GM12878 (cell line): ENCODE results near the gene COX15.

Experiments
- EED ChIP-seq: sonication (generic); IDR thresholded peaks from 2 replicates; pipeline ENCODE4 v1.6.1; 2016; ENCODE audit warnings: antibody characterized with exemption, low read depth
- EZH2 ChIP-seq: IDR thresholded peaks from 2 replicates; pipeline ENCODE4 v1.6.1; 2012; ENCODE audit warnings: low read depth, mild to moderate bottlenecking, control low read depth, inconsistent platforms, low read length, borderline replicate concordance; ENCODE audit not compliant: control insufficient read depth
- HCFC1 ChIP-seq: fragments of 150-350 bp; IDR thresholded peaks from 2 replicates; pipeline ENCODE4 v1.6.1; 2014; ENCODE audit warnings: low read length
- JUND ChIP-seq: IDR thresholded peaks from 2 replicates; pipeline ENCODE4 v1.6.1; 2012; ENCODE audit warnings: low read depth, mild to moderate bottlenecking, low read length, improper control_type of control experiment, moderate library complexity
- MAX ChIP-seq: IDR thresholded peaks from 2 replicates; pipeline ENCODE4 v1.6.1; 2012; ENCODE audit warnings: low read depth, low read length, improper control_type of control experiment
- NFYB ChIP-seq: IDR thresholded peaks from 2 replicates; pipeline ENCODE4 v1.6.1; 2011; ENCODE audit warnings: low read depth, mild to moderate bottlenecking, low read length, improper control_type of control experiment, moderate library complexity; ENCODE audit not compliant: insufficient read depth
- NR2C2 ChIP-seq: IDR thresholded peaks from 2 replicates; pipeline ENCODE4 v1.6.1; 2011; ENCODE audit warnings: borderline replicate concordance, low read depth; ENCODE audit not compliant: control insufficient read depth, insufficient read length
- POU2F2 ChIP-seq: IDR thresholded peaks from 3 replicates; pipeline ENCODE4 v1.6.1; 2011; ENCODE audit warnings: low read depth, mild to moderate bottlenecking, low read length, borderline replicate concordance
- RAD21 ChIP-seq: IDR thresholded peaks from 2 replicates; pipeline ENCODE4 v1.6.1; 2011; ENCODE audit warnings: mild to moderate bottlenecking, low read depth, low read length, moderate library complexity; ENCODE audit not compliant: insufficient read depth
- TF ChIP-seq, protein P1 (sequence below), 3 experiments: IDR thresholded peaks in 2 of 3; conservative IDR thresholded peaks in 1 of 3; 2 replicates each; pipeline ENCODE4 v1.5.1; 2011; ENCODE audit warnings: low read depth in 3 of 3, low read length in 3 of 3, mild to moderate bottlenecking in 3 of 3, control low read depth in 2 of 3, moderate library complexity in 2 of 3, inconsistent platforms in 1 of 3, mixed read lengths in 1 of 3; ENCODE audit not compliant: control insufficient read depth in 2 of 3, insufficient read depth in 1 of 3; ENCODE audit errors: extremely low read depth in 1 of 3
- TF ChIP-seq, protein P2 (sequence below): IDR thresholded peaks from 2 replicates; pipeline ENCODE4 v1.6.1; 2012; ENCODE audit warnings: low read depth, low read length, improper control_type of control experiment
- TF ChIP-seq, protein P3 (sequence below): fragments of 450-650 bp; IDR thresholded peaks from 2 replicates; pipeline ENCODE4 v1.6.1; 2017; ENCODE audit warnings: antibody characterized with exemption, mild to moderate bottlenecking, moderate library complexity

- TF ChIP-seq, protein P1, sequence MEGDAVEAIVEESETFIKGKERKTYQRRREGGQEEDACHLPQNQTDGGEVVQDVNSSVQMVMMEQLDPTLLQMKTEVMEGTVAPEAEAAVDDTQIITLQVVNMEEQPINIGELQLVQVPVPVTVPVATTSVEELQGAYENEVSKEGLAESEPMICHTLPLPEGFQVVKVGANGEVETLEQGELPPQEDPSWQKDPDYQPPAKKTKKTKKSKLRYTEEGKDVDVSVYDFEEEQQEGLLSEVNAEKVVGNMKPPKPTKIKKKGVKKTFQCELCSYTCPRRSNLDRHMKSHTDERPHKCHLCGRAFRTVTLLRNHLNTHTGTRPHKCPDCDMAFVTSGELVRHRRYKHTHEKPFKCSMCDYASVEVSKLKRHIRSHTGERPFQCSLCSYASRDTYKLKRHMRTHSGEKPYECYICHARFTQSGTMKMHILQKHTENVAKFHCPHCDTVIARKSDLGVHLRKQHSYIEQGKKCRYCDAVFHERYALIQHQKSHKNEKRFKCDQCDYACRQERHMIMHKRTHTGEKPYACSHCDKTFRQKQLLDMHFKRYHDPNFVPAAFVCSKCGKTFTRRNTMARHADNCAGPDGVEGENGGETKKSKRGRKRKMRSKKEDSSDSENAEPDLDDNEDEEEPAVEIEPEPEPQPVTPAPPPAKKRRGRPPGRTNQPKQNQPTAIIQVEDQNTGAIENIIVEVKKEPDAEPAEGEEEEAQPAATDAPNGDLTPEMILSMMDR (IDR thresholded peaks at IDR 0.05 in 2 of 3, conservative IDR thresholded peaks at IDR 0.05 in 1 of 3; ENCODE audit: control insufficient read depth in 2 of 3, extremely low read depth in 1 of 3, insufficient read depth in 1 of 3, low read depth in 3 of 3, low read length in 3 of 3) = no peak
- no peak for TF ChIP-seq JUND
- TF ChIP-seq POU2F2 = no peak
- no peak for TF ChIP-seq HCFC1
- no peak for TF ChIP-seq MAX
- TF ChIP-seq RAD21 = no peak
- no peak for TF ChIP-seq NR2C2
- TF ChIP-seq EED = no peak
- TF ChIP-seq NFYB = no peak
- TF ChIP-seq EZH2 = no peak
- TF ChIP-seq, protein P2, sequence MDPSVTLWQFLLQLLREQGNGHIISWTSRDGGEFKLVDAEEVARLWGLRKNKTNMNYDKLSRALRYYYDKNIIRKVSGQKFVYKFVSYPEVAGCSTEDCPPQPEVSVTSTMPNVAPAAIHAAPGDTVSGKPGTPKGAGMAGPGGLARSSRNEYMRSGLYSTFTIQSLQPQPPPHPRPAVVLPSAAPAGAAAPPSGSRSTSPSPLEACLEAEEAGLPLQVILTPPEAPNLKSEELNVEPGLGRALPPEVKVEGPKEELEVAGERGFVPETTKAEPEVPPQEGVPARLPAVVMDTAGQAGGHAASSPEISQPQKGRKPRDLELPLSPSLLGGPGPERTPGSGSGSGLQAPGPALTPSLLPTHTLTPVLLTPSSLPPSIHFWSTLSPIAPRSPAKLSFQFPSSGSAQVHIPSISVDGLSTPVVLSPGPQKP = no peak
- TF ChIP-seq, protein P3, sequence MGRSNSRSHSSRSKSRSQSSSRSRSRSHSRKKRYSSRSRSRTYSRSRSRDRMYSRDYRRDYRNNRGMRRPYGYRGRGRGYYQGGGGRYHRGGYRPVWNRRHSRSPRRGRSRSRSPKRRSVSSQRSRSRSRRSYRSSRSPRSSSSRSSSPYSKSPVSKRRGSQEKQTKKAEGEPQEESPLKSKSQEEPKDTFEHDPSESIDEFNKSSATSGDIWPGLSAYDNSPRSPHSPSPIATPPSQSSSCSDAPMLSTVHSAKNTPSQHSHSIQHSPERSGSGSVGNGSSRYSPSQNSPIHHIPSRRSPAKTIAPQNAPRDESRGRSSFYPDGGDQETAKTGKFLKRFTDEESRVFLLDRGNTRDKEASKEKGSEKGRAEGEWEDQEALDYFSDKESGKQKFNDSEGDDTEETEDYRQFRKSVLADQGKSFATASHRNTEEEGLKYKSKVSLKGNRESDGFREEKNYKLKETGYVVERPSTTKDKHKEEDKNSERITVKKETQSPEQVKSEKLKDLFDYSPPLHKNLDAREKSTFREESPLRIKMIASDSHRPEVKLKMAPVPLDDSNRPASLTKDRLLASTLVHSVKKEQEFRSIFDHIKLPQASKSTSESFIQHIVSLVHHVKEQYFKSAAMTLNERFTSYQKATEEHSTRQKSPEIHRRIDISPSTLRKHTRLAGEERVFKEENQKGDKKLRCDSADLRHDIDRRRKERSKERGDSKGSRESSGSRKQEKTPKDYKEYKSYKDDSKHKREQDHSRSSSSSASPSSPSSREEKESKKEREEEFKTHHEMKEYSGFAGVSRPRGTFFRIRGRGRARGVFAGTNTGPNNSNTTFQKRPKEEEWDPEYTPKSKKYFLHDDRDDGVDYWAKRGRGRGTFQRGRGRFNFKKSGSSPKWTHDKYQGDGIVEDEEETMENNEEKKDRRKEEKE = no peak
Observed at GRCh38 chr10:99730026-99730425, 1.9 kb downstream of the COX15 start.
